Ovary (tissue), 3 donors: Measurements from ENCODE around the gene ASB7.

Experiments
- CTCF ChIP-seq, 3 donors: fragments of 450-650 bp in 2 of 3; fragments of 200-600 bp in 1 of 3; IDR thresholded peaks; one replicate each; pipeline versions ENCODE4 v1.5.1 to v1.8.0; 2016 to 2022; ENCODE audit warnings: antibody characterized with exemption in 3 of 3, mild to moderate bottlenecking in 1 of 3
- POLR2A ChIP-seq: fragments of 450-650 bp; IDR thresholded peaks from one replicate; pipeline ENCODE4 v1.6.1; 2017; ENCODE audit warnings: antibody characterized with exemption, mild to moderate bottlenecking, moderate library complexity
- donor health status: DM: no; HTN: no; CAD: no.

DNA sequence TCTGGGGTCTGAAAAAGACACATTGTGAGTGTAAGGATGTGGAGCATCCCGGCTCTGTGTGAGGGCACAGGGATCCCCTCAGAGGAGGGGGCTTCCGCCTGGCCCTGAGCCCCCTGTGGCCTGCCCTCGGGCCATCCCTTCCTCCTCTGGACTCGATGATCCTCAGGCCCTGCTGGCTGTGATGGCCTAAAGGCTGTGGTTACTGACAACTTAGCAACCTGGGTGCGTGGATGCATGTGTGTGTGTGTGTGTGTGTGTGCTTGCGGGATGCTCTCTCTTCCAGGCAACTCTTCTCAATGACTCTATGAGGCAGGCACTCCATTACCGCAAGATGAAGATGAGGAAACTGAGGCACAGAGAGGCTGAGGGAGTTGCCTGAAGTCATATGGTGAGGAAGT is 66.0 kb downstream of the ASB7 start:
- no peak for TF ChIP-seq CTCF (IDR thresholded peaks at IDR 0.05)
- no peak for TF ChIP-seq POLR2A
